Colonic mucosa (tissue), 4 donors: ENCODE results near the gene HOXA10. TPM values are rescaled to one million over a fixed set of nuclear protein-coding genes. Genes with fewer than 3 reads are reported as not detected.

Experiments used
- DNase-seq: peaks from one replicate; pipeline ENCODE4 v3.0.0-alpha.2; 2020
- H3K27ac ChIP-seq: fragments of 200-600 bp; one replicate; pipeline ENCODE4 v1.8.0; 2021
- H3K27me3 ChIP-seq: fragments of 200-600 bp; one replicate; pipeline ENCODE4 v1.8.0; 2021
- H3K36me3 ChIP-seq: fragments of 200-600 bp; one replicate; pipeline ENCODE4 v1.8.0; 2021
- H3K4me1 ChIP-seq: fragments of 200-600 bp; one replicate; pipeline ENCODE4 v1.8.0; 2021; ENCODE audit warnings: mild to moderate bottlenecking
- H3K4me3 ChIP-seq: fragments of 200-600 bp; one replicate; pipeline ENCODE4 v1.8.0; 2021
- H3K9ac ChIP-seq, 2 donors: one replicate each; pipeline ENCODE4 v1.7.0; 2013; ENCODE audit warnings: control low read depth in 2 of 2, low read depth in 2 of 2, low read length in 2 of 2
- H3K9me3 ChIP-seq: fragments of 200-600 bp; one replicate; pipeline ENCODE4 v1.8.0; 2021
- intact Hi-C: fragments of 100-400 bp; cut with DNase I; formaldehyde crosslinking; loops from one replicate; pipeline ENCODE4 v1.14.1; 2022
- total RNA-seq, 2 donors: library from RNA; stranded (reverse); fragmentation: NEBNext Ultra II Directional in 1 of 2; extraction: Animal tissue kit (Norgen Biotek cat#: 25700) in 1 of 2; gene quantifications; one replicate each; pipeline ENCODE4 v1.2.1, GENCODE V29; 2021
- TF ChIP-seq, protein P1 (sequence below): fragments of 200-600 bp; IDR thresholded peaks from one replicate; pipeline ENCODE4 v1.8.0; 2022; ENCODE audit warnings: antibody characterized with exemption, mild to moderate bottlenecking
- donor health status: healthy.
- donor health status: DM: no; HTN: no; CAD: no.
- donor health status: DM: no; HTN: no; CAD: no.

Gene HOXA10
- total RNA-seq, 2 donors from 2014 or later = 25.4 to 26.0 TPM

DNA sequence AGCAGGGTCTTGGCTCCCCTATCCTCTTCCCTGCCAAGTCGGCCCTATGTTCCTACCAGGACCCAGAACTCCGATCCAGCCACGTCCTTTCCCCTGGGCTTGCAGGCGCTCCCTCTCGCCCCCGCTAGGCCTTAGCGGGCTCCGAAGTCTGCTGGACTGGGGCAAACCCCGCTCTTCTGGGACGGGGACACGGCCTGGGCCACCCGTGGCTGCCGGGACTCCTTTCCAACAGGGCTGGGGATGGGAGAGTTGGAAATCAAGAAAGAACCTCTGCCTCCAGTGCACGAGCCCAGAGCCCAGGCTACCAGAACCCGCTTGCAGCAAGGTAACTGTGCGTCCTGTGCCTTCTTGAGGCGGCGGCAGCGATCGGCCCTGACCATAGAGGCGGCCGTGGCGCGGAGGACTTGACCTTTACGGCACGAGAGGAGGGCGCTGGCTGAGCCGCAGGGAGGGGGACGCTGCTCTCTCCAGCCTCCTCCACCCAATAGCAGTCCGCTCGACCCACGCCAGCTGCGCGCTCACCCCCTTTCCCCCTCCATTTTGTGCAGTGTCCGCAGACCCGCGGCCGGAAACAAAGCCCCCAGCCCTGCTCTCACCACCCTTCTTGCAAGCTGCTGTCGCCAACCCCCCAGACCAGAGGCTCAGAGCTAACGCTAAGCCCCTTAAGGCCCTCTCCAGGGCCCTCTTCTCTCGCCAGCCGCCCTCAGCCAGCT lies 17.9 kb upstream of the HOXA10 start:
- Histone ChIP-seq H3K9me3 (no peaks in the 10 kb centered on the region), H3K27ac (peak overlapping the region; percentile 94), H3K4me3 (peak overlapping the region; percentile 39), H3K27me3 (no peaks in the 10 kb centered on the region), H3K9ac (peak overlapping the region; percentile 74 to 89), H3K36me3 (no peaks in the 10 kb centered on the region), H3K4me1 (peaks cover 6% of the 10 kb centered on the region)
- TF ChIP-seq, protein P1, sequence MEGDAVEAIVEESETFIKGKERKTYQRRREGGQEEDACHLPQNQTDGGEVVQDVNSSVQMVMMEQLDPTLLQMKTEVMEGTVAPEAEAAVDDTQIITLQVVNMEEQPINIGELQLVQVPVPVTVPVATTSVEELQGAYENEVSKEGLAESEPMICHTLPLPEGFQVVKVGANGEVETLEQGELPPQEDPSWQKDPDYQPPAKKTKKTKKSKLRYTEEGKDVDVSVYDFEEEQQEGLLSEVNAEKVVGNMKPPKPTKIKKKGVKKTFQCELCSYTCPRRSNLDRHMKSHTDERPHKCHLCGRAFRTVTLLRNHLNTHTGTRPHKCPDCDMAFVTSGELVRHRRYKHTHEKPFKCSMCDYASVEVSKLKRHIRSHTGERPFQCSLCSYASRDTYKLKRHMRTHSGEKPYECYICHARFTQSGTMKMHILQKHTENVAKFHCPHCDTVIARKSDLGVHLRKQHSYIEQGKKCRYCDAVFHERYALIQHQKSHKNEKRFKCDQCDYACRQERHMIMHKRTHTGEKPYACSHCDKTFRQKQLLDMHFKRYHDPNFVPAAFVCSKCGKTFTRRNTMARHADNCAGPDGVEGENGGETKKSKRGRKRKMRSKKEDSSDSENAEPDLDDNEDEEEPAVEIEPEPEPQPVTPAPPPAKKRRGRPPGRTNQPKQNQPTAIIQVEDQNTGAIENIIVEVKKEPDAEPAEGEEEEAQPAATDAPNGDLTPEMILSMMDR = no peak
- intact Hi-C loops = loop anchor here (10.0 kb wide), 2 partner anchors 553 to 903 kb away; partner anchors contain the start of gene TAX1BP1
- peak; percentile 70 for DNase-seq

DNA sequence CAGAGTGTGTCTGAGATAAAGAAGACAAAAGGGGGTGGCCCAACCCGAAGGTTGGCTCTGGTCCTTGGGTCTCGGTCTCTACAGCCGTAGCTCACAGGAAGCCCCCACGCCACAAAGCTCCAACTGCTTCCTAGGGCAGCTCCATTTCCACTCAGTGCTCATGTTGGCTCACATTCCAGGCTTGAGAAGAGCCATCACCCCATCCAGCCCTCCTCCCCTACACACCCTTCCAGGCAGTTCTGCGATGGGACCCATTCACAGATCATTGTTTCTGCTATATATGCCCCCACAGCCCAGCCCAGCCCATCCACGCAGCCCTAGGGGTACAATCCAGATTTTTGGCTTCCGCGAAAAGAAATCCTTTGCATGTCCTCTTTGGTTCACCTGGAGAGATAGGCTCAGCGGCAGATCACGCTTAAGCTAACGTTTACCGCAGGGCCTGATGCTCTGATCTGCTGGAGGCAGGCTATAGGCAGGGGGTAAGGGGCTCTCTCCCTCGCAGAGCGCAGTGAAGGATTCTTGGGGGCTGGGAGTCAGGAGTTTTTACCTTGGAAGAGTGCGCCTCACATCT lies 17.1 kb upstream of the HOXA10 start:
- no peaks in the 10 kb centered on the region for H3K9me3 ChIP-seq
- TF ChIP-seq, protein P1 = no peak
- peak overlapping the region; percentile 94 for H3K27ac ChIP-seq
- peak overlapping the region; percentile 74 to 89 for H3K9ac ChIP-seq
- H3K36me3 ChIP-seq = no peaks in the 10 kb centered on the region
- H3K27me3 ChIP-seq = no peaks in the 10 kb centered on the region
- peaks cover 6% of the 10 kb centered on the region for H3K4me1 ChIP-seq
- intact Hi-C loops = loop anchor here (10.0 kb wide), 2 partner anchors 554 to 904 kb away; partner anchors contain the start of gene TAX1BP1
- DNase-seq = peak; percentile 47
- peak overlapping the region; percentile 39 for H3K4me3 ChIP-seq

DNA sequence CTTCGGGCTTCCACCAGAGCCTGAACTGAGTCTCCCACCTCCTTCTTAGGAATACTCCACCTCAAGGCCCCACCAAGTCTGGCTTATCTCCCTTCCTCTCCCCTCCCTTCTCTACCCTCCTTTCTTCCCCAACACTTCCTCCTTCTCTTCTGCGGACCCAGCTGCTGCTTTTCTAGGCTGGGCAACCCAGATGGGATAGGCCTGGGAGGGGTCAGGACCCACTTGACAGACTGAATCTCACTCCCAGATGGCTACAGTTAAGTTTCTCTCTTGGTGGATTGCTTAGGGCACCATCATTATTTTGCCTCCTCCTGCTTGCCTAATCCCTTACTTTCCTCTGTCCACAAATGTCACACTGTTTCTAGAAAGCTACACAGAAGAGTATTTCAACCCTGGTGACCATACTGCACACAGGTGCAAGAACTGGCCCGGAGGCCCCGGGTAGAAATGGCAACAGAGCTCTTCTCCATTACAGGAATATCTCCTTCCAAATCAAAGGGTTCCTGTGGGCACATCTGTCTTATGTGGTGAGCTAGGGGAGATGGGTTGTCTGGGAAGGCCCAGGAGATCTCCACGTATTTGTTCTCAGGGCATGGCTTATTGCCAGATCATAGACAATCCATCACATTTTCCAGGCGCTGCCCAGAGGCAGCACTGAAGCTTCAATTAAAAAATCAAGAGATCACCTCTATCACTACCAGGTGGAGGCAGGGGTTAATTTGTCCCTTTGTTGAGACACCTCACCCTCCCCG lies 16.1 kb upstream of the HOXA10 start:
- DNase-seq = peak; percentile 39
- Histone ChIP-seq H3K9ac (peak overlapping the region in 1 of 2 donors; percentile 89), H3K27ac (peak overlapping the region; percentile 94), H3K27me3 (peaks cover 5% of the 10 kb centered on the region), H3K36me3 (no peaks in the 10 kb centered on the region), H3K4me3 (no peak overlapping the region), H3K4me1 (peaks cover 6% of the 10 kb centered on the region), H3K9me3 (no peaks in the 10 kb centered on the region)
- intact Hi-C loops = loop anchor here (10.0 kb wide), 2 partner anchors 555 to 905 kb away; partner anchors contain the start of gene TAX1BP1
- TF ChIP-seq, protein P1 = no peak

DNA sequence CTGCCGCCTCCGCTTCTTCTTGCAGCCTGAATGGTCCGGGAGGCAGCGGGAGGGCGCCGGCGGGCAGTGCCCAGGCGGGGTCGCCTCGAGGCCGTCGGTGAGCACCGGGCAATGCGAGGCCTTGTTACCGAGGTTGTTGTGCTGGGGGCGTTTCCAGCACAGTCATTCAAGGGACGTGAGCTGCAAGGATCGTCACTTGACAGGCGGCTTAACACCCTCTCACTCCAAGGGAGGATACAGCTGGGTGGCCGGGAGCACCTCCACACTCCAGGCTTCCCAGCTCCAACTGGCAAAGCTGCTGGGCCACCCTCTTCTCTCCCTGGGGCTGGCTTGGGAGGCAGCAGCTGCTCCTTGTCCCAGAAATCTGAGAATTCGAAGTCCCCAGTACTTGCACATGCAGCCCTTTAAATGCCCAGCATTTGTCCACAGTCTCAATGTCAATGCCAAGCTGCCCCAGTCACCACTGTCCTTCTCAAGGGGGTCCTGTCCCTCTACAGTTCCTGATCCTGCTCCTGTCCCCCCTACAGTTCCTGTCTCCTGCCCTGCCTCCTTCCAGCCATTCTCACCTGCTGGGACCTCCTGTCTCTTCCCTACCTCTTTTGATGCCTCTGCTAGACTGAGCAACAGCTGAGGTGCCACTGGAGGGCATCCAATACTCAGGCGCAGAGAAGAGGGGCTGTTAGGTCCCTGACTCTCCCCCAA lies 15.3 kb upstream of the HOXA10 start:
- DNase-seq = peak; percentile 77
- intact Hi-C loops = no loop called here
- H3K27me3 ChIP-seq = peaks cover 5% of the 10 kb centered on the region

More for the DNA sequence above, 15.3 kb upstream of the HOXA10 start:
- Histone ChIP-seq H3K9ac (peak overlapping the region; percentile 81 to 89), H3K4me3 (peak overlapping the region; percentile 29), H3K36me3 (no peaks in the 10 kb centered on the region), H3K27ac (peak overlapping the region; percentile 94), H3K9me3 (no peaks in the 10 kb centered on the region), H3K4me1 (peaks cover 6% of the 10 kb centered on the region)
- TF ChIP-seq, protein P1 = no peak
